GM12892 (cell line): ENCODE results near the gene SFT2D3.

Experiments used
- POLR2A ChIP-seq: IDR thresholded peaks from 2 replicates; pipeline ENCODE4 v1.6.1; 2011; ENCODE audit warnings: low read depth, low read length, control low read depth
- POLR2AphosphoS5 ChIP-seq: IDR thresholded peaks from 2 replicates; pipeline ENCODE4 v1.6.1; 2011; ENCODE audit warnings: low read depth, low read length, control low read depth

GRCh38 chr2:127673291-127674069 lies 27.8 kb upstream of the SFT2D3 start:
- TF ChIP-seq POLR2A, result no peak
- TF ChIP-seq POLR2AphosphoS5, result no peak
